Mesenchymal stem cell (in vitro differentiated cells and primary cell): ENCODE results near the gene PLA2G2D.

Source experiments
- DNase-seq: peaks from one replicate; pipeline ENCODE4 v3.0.0-alpha.2; 2013
- H2AFZ ChIP-seq: one replicate; pipeline ENCODE4 v1.6.1; 2013; ENCODE audit warnings: low read depth, mild to moderate bottlenecking, control low read depth, inconsistent platforms, low read length, moderate library complexity
- H2AK5ac ChIP-seq: 2 replicates; pipeline ENCODE4 v1.6.1; 2013; ENCODE audit warnings: low read length, moderate library complexity, mild to moderate bottlenecking, inconsistent platforms; ENCODE audit not compliant: severe bottlenecking
- H2BK120ac ChIP-seq: one replicate; pipeline ENCODE4 v1.6.1; 2013; ENCODE audit warnings: low read depth, mild to moderate bottlenecking, inconsistent platforms, low read length, moderate library complexity
- H2BK12ac ChIP-seq, 2 experiments: one replicate each; pipeline ENCODE4 v1.6.1; 2013; ENCODE audit warnings: inconsistent platforms in 2 of 2, low read length in 2 of 2, mild to moderate bottlenecking in 2 of 2, moderate library complexity in 2 of 2, control low read depth in 1 of 2
- H2BK15ac ChIP-seq: one replicate; pipeline ENCODE4 v1.6.1; 2013; ENCODE audit warnings: mild to moderate bottlenecking, low read depth, inconsistent platforms; ENCODE audit not compliant: poor library complexity, severe bottlenecking
- H2BK5ac ChIP-seq: 2 replicates; pipeline ENCODE4 v1.6.1; 2013; ENCODE audit warnings: low read depth, mild to moderate bottlenecking, low read length, control low read depth, inconsistent platforms; ENCODE audit not compliant: poor library complexity, severe bottlenecking
- H3K14ac ChIP-seq, 2 experiments: one replicate each; pipeline ENCODE4 v1.6.1; 2013; ENCODE audit warnings: inconsistent platforms in 2 of 2, low read length in 2 of 2, control low read depth in 1 of 2, mild to moderate bottlenecking in 1 of 2, moderate library complexity in 1 of 2
- H3K18ac ChIP-seq, 2 experiments: one replicate each; pipeline ENCODE4 v1.6.1; 2013; ENCODE audit warnings: inconsistent platforms in 2 of 2, low read length in 2 of 2, control low read depth in 1 of 2, low read depth in 1 of 2, mild to moderate bottlenecking in 1 of 2
- H3K23ac ChIP-seq, 2 experiments: one replicate each; pipeline ENCODE4 v1.6.1; 2013; ENCODE audit warnings: inconsistent platforms in 2 of 2, low read length in 2 of 2, mild to moderate bottlenecking in 2 of 2, moderate library complexity in 2 of 2, control low read depth in 1 of 2
- H3K27ac ChIP-seq: 2 replicates; pipeline ENCODE4 v1.5.1; 2013; ENCODE audit warnings: mild to moderate bottlenecking, moderate library complexity, low read length, control low read depth, inconsistent platforms; ENCODE audit not compliant: poor library complexity, severe bottlenecking
- H3K27me3 ChIP-seq, 2 experiments: 2 replicates each; pipeline versions ENCODE4 v1.6.1 to v1.7.0; 2013; ENCODE audit warnings: low read length in 2 of 2, mild to moderate bottlenecking in 2 of 2, moderate library complexity in 2 of 2, control low read depth in 1 of 2, inconsistent platforms in 1 of 2; ENCODE audit not compliant: control insufficient read depth in 1 of 2, insufficient read depth in 1 of 2
- H3K36me3 ChIP-seq, 2 experiments: 2 replicates each; pipeline versions ENCODE4 v1.6.1 to v1.7.0; 2013; ENCODE audit warnings: low read length in 2 of 2, control low read depth in 1 of 2, inconsistent platforms in 1 of 2, low read depth in 1 of 2, mild to moderate bottlenecking in 1 of 2; ENCODE audit not compliant: insufficient read depth in 2 of 2, control insufficient read depth in 1 of 2
- H3K4ac ChIP-seq, 2 experiments: one replicate each; pipeline ENCODE4 v1.6.1; 2013; ENCODE audit warnings: inconsistent platforms in 2 of 2, low read length in 2 of 2, mild to moderate bottlenecking in 2 of 2, moderate library complexity in 2 of 2, control low read depth in 1 of 2, low read depth in 1 of 2
- H3K4me1 ChIP-seq: 2 replicates; pipeline ENCODE4 v1.6.1; 2013; ENCODE audit warnings: low read depth, low read length, control low read depth; ENCODE audit not compliant: control insufficient read depth, insufficient read depth
- H3K4me2 ChIP-seq: 2 replicates; pipeline ENCODE4 v1.6.1; 2013; ENCODE audit warnings: low read length, mild to moderate bottlenecking, inconsistent platforms; ENCODE audit not compliant: poor library complexity, severe bottlenecking
- H3K4me3 ChIP-seq, 2 experiments: 2 replicates each; pipeline versions ENCODE4 v1.5.1 to v1.7.0; 2013; ENCODE audit warnings: low read length in 2 of 2, mild to moderate bottlenecking in 2 of 2, control low read depth in 1 of 2, low read depth in 1 of 2; ENCODE audit not compliant: insufficient read depth in 1 of 2
- H3K79me1 ChIP-seq: replicated peaks from 2 replicates; pipeline ENCODE4 v1.6.1; 2013; ENCODE audit warnings: mild to moderate bottlenecking, control low read depth, low read length, inconsistent platforms; ENCODE audit not compliant: poor library complexity, severe bottlenecking
- H3K9ac ChIP-seq: 2 replicates; pipeline ENCODE4 v1.7.0; 2013; ENCODE audit warnings: mild to moderate bottlenecking, low read length, moderate library complexity
- H3K9me3 ChIP-seq: 2 replicates; pipeline ENCODE4 v1.7.0; 2013; ENCODE audit warnings: mild to moderate bottlenecking, low read length; ENCODE audit not compliant: control insufficient read depth
- H4K8ac ChIP-seq: one replicate; pipeline ENCODE4 v1.6.1; 2013; ENCODE audit warnings: inconsistent platforms, mild to moderate bottlenecking, low read length, moderate library complexity
- H4K91ac ChIP-seq: one replicate; pipeline ENCODE4 v1.6.1; 2013; ENCODE audit warnings: mild to moderate bottlenecking, low read length, inconsistent platforms
- WGBS: methylation state at CpG from one replicate; pipeline ENCODE4 v1.1.7; 2013; ENCODE audit warnings: mixed read lengths; 5-methylcytosine and 5-hydroxymethylcytosine counted together

The PLA2G2D gene

DNA sequence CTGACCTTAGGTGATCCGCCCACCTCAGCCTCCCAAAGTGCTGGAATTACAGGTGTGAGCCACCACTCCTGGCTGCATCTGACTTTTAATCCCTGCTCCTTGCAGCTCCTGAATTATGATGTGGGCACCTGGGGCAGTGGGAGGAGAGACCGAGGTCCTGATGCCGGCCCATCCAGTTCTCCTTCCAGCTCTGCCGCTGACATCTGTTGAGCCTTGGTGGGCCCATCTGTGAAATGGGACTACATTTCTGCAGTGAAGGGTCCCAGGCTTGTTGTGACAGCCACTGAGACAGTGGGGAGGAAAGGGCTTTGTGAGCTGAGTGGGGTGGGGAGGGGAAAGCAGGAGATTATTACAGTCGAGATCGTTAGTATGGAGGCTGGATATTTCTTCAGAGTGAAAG is 31.6 kb upstream of the PLA2G2D start:
- no peaks in the 10 kb centered on the region for H3K36me3 ChIP-seq
- no peak overlapping the region for H3K4ac ChIP-seq
- no peak overlapping the region for H3K9ac ChIP-seq
- H2AFZ ChIP-seq, result no peak overlapping the region
- H2BK5ac ChIP-seq, result no peak overlapping the region
- peaks cover 6% of the 10 kb centered on the region for H3K4me1 ChIP-seq
- H3K79me1 ChIP-seq, result no peaks in the 10 kb centered on the region
- H3K18ac ChIP-seq, result no peak overlapping the region
- no peak overlapping the region for H2BK15ac ChIP-seq
- H3K4me2 ChIP-seq, result no peak overlapping the region
- H3K4me3 ChIP-seq, result no peak overlapping the region
- 95% methylated on average over 6 of the region's 6 CpGs for WGBS
- H3K14ac ChIP-seq, result no peak overlapping the region
- H2BK120ac ChIP-seq, result no peak overlapping the region
- no peak overlapping the region for H2AK5ac ChIP-seq
- peaks cover 0 to 10% of the 10 kb centered on the region in 2 experiments for H3K27me3 ChIP-seq
- no peak overlapping the region for H2BK12ac ChIP-seq
- no peaks in the 10 kb centered on the region for H3K9me3 ChIP-seq
- no peak overlapping the region for H3K27ac ChIP-seq
- no peak overlapping the region for H4K91ac ChIP-seq
- no peak for DNase-seq
- H4K8ac ChIP-seq, result no peak overlapping the region
- no peak overlapping the region for H3K23ac ChIP-seq

DNA sequence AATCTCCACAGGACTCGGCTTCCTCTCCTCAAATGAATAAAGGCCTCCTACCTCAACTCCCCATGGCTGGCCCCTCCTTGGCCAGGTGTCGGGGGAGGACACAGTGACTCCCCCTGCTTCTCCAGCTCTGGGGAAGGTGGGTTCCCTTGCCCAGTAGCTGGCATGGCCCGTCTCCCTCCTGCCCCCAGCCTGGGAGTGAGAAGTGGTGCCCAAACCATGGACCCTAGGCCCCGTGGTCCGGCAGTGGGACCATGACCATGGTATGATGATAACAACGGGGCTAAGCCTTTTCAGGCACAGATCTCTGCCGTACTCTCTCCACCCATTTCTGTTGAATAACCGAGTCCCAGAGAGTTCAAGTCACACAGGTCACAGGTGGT is 31.0 kb upstream of the PLA2G2D start:
- H2BK5ac ChIP-seq, result no peak overlapping the region
- no peaks in the 10 kb centered on the region for H3K9me3 ChIP-seq
- H3K14ac ChIP-seq, result no peak overlapping the region
- peaks cover 0 to 10% of the 10 kb centered on the region in 2 experiments for H3K27me3 ChIP-seq
- no peak overlapping the region for H3K4me2 ChIP-seq
- no peak overlapping the region for H3K4me3 ChIP-seq
- H4K8ac ChIP-seq, result no peak overlapping the region
- WGBS, result 95% methylated on average over 8 of the region's 8 CpGs
- no peak overlapping the region for H3K9ac ChIP-seq
- H2AK5ac ChIP-seq, result no peak overlapping the region
- no peak for DNase-seq
- no peaks in the 10 kb centered on the region for H3K79me1 ChIP-seq
- no peak overlapping the region for H2BK12ac ChIP-seq
- peaks cover 6% of the 10 kb centered on the region for H3K4me1 ChIP-seq
- H3K23ac ChIP-seq, result no peak overlapping the region
- no peak overlapping the region for H4K91ac ChIP-seq
- no peak overlapping the region for H2BK15ac ChIP-seq
- no peak overlapping the region for H3K4ac ChIP-seq
- no peak overlapping the region for H2BK120ac ChIP-seq
- H2AFZ ChIP-seq, result no peak overlapping the region
- no peaks in the 10 kb centered on the region for H3K36me3 ChIP-seq
- no peak overlapping the region for H3K27ac ChIP-seq
- no peak overlapping the region for H3K18ac ChIP-seq

DNA sequence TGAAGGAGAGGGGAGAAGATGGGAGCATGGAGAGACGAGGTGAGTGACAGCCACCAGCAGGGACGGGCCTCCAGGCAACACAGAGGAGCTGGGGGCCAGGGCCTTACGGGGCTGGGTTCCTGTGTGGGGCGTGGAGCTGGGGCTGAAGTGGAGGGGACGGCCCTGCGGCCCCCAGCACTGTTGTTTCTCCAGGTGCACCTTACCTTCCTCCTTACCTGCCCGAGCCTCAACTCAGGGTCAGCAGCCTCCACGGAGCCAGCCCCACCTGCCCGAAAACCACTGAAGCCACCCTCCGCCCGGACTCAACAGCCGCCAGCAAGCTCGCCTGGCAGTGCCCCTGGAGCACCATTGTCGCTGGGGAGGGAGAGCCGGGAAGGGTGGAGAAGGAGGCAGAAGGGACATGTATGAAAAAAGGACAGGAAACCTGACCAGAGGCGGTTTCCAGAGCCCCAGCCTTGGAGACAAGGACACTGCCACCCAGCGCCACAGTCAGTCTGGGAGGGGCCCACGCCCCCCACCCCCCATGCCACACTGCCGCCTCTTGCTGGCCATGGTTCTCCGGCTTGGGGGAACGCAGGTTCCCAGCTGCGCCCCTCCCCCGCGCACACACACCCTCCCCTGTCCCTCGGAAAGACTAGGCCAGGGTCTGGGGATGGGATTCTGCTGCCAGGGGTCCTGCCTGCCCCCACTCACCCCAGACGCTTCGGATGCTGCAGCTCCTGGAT is 30.4 kb upstream of the PLA2G2D start:
- no peak overlapping the region for H2BK15ac ChIP-seq
- 85% methylated on average over 27 of the region's 27 CpGs for WGBS
- no peak overlapping the region for H3K14ac ChIP-seq
- H3K4me3 ChIP-seq, result no peak overlapping the region
- H3K9me3 ChIP-seq, result no peaks in the 10 kb centered on the region
- no peak overlapping the region for H4K91ac ChIP-seq
- H2BK5ac ChIP-seq, result no peak overlapping the region
- H3K27me3 ChIP-seq, result peaks cover 0 to 10% of the 10 kb centered on the region in 2 experiments
- H3K27ac ChIP-seq, result no peak overlapping the region
- H2AFZ ChIP-seq, result no peak overlapping the region
- H4K8ac ChIP-seq, result no peak overlapping the region
- H3K4ac ChIP-seq, result no peak overlapping the region
- no peaks in the 10 kb centered on the region for H3K79me1 ChIP-seq
- no peak overlapping the region for H3K18ac ChIP-seq
- peaks cover 6% of the 10 kb centered on the region for H3K4me1 ChIP-seq
- no peak overlapping the region for H3K4me2 ChIP-seq
- no peak overlapping the region for H2AK5ac ChIP-seq
- H3K23ac ChIP-seq, result no peak overlapping the region
- H3K9ac ChIP-seq, result no peak overlapping the region
- DNase-seq, result no peak
- no peak overlapping the region for H2BK120ac ChIP-seq
- H2BK12ac ChIP-seq, result no peak overlapping the region
- no peaks in the 10 kb centered on the region for H3K36me3 ChIP-seq

DNA sequence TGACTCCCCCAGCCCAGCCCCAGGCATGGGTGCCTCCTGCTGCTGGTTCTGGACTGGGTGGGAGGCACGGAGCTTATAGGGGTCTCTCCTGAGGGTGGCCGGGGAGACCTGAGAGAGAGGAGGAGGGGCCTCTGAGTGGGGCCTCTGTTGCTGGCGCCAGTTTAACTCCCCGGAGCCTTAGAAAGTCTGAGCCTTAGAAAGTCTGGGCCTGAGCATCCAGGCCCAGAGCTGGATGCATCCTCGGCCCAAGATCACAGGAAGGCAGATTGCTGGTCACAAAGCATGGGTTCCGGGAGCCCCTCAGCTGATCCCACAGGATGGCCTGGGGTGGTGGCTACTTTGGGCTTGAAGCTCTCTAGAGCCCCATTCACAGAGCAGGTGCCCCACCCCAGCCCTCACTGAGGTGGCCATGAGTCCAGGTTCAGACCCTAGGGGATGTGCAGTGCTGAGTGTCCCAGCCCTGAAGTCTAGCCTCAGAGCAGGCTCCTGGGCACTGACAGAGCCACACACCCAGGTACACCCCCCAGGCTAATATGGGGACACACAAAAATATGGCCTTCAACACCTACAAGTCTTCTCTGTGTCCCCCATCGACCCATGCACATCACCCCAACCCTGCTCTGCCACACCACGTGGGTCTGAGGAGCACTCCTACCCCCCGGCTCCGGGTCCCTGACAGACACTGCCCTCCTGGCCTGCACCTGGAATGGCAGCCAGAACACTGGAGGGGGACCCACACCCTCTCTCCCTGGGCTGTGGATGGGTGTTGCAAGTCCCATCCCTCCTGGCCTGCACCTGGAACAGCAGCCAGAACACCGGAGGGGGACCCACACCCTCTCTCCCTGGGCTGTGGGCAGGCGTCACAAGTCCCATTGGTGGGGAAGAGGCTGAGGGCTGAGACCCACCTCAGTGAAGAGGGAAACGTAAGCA is 29.5 kb upstream of the PLA2G2D start:
- Histone ChIP-seq H2AFZ (no peak overlapping the region), H3K9me3 (no peaks in the 10 kb centered on the region), H2BK12ac (no peak overlapping the region), H3K4me2 (no peak overlapping the region), H3K14ac (no peak overlapping the region), H3K27ac (no peak overlapping the region), H3K27me3 (peaks cover 5 to 10% of the 10 kb centered on the region in 2 experiments), H3K4ac (no peak overlapping the region), H2AK5ac (no peak overlapping the region), H3K23ac (no peak overlapping the region), H2BK15ac (no peak overlapping the region), H4K91ac (no peak overlapping the region), H3K79me1 (no peaks in the 10 kb centered on the region), H3K36me3 (no peaks in the 10 kb centered on the region), H3K9ac (no peak overlapping the region), H2BK5ac (no peak overlapping the region), H3K4me1 (peaks cover 6% of the 10 kb centered on the region), H3K4me3 (no peak overlapping the region), H4K8ac (no peak overlapping the region), H2BK120ac (no peak overlapping the region), H3K18ac (no peak overlapping the region)
- no peak for DNase-seq
- 84% methylated on average over 13 of the region's 13 CpGs for WGBS
